Neuronal stem cell (in vitro differentiated cells): ENCODE data around the gene RB1.

ENCODE experiments used
- DNase-seq: peaks from one replicate; pipeline ENCODE4 v3.0.0-alpha.2; 2013; ENCODE audit warnings: low spot score
- H2AFZ ChIP-seq: one replicate; pipeline ENCODE4 v1.6.1; 2013; ENCODE audit warnings: mild to moderate bottlenecking, low read length, inconsistent platforms
- H2AK5ac ChIP-seq: 2 replicates; pipeline ENCODE4 v1.6.1; 2013; ENCODE audit warnings: low read depth, mild to moderate bottlenecking, inconsistent platforms, low read length, moderate library complexity, mixed read lengths
- H2BK120ac ChIP-seq: 2 replicates; pipeline ENCODE4 v1.6.1; 2013; ENCODE audit warnings: low read depth, mild to moderate bottlenecking, inconsistent platforms, low read length, moderate library complexity, mixed read lengths
- H2BK12ac ChIP-seq: one replicate; pipeline ENCODE4 v1.6.1; 2013; ENCODE audit warnings: low read length, inconsistent platforms
- H2BK15ac ChIP-seq: 2 replicates; pipeline ENCODE4 v1.6.1; 2013; ENCODE audit warnings: mild to moderate bottlenecking, low read length, inconsistent platforms, mixed read lengths
- H2BK5ac ChIP-seq: one replicate; pipeline ENCODE4 v1.6.1; 2013; ENCODE audit warnings: inconsistent platforms, mild to moderate bottlenecking, low read length, moderate library complexity
- H3K14ac ChIP-seq: one replicate; pipeline ENCODE4 v1.6.1; 2013; ENCODE audit warnings: low read length, inconsistent platforms
- H3K18ac ChIP-seq: 2 replicates; pipeline ENCODE4 v1.6.1; 2013; ENCODE audit warnings: low read length, inconsistent platforms
- H3K23ac ChIP-seq: 2 replicates; pipeline ENCODE4 v1.6.1; 2013; ENCODE audit warnings: low read depth, mild to moderate bottlenecking, mixed read lengths, low read length, inconsistent platforms; ENCODE audit not compliant: poor library complexity
- H3K27ac ChIP-seq: replicated peaks from 3 replicates; pipeline ENCODE4 v1.5.1; 2013; ENCODE audit warnings: low read length, inconsistent platforms
- H3K27me3 ChIP-seq, 3 experiments: 2 replicates each; pipeline ENCODE4 v1.6.1; 2013; ENCODE audit warnings: low read length in 3 of 3, mild to moderate bottlenecking in 2 of 3, inconsistent platforms in 1 of 3, low read depth in 1 of 3, mixed read lengths in 1 of 3, moderate library complexity in 1 of 3; ENCODE audit not compliant: control insufficient read depth in 3 of 3, insufficient read depth in 3 of 3
- H3K36me3 ChIP-seq, 2 donors: replicated peaks in 1 of 2; 2 replicates each; pipeline ENCODE4 v1.6.1; 2013; ENCODE audit warnings: low read length in 2 of 2; ENCODE audit not compliant: control insufficient read depth in 2 of 2, insufficient read depth in 2 of 2
- H3K4ac ChIP-seq: 2 replicates; pipeline ENCODE4 v1.6.1; 2013; ENCODE audit warnings: inconsistent platforms, mild to moderate bottlenecking, low read length, moderate library complexity
- H3K4me1 ChIP-seq, 2 donors: 1 replicate in 1 of 2; 2 replicates in 1 of 2; pipeline ENCODE4 v1.6.1; 2013; ENCODE audit warnings: low read length in 2 of 2, low read depth in 1 of 2; ENCODE audit not compliant: control insufficient read depth in 2 of 2, insufficient read depth in 1 of 2
- H3K4me2 ChIP-seq: one replicate; pipeline ENCODE4 v1.6.1; 2013; ENCODE audit warnings: mild to moderate bottlenecking, low read length, inconsistent platforms; ENCODE audit not compliant: insufficient read depth, poor library complexity, severe bottlenecking
- H3K4me3 ChIP-seq, 2 donors: 2 replicates each; pipeline ENCODE4 v1.5.1; 2013; ENCODE audit warnings: low read length in 2 of 2, mild to moderate bottlenecking in 2 of 2, inconsistent platforms in 1 of 2, moderate library complexity in 1 of 2
- H3K79me1 ChIP-seq: one replicate; pipeline ENCODE4 v1.6.1; 2013; ENCODE audit warnings: low read depth, mild to moderate bottlenecking, inconsistent platforms, low read length, moderate library complexity
- H3K9ac ChIP-seq: one replicate; pipeline ENCODE4 v1.6.1; 2013; ENCODE audit warnings: mild to moderate bottlenecking, low read depth, low read length, inconsistent platforms; ENCODE audit not compliant: poor library complexity
- H3K9me3 ChIP-seq, 2 donors: replicated peaks in 1 of 2; 2 replicates each; pipeline versions ENCODE3 to v1.6.1; 2013; ENCODE audit warnings: low read length in 2 of 2, mild to moderate bottlenecking in 2 of 2, inconsistent platforms in 1 of 2, low read depth in 1 of 2, mixed read lengths in 1 of 2, moderate library complexity in 1 of 2; ENCODE audit not compliant: control insufficient read depth in 2 of 2, insufficient read depth in 1 of 2
- H4K8ac ChIP-seq: one replicate; pipeline ENCODE4 v1.6.1; 2013; ENCODE audit warnings: low read depth, mild to moderate bottlenecking, inconsistent platforms, low read length, moderate library complexity
- H4K91ac ChIP-seq: one replicate; pipeline ENCODE4 v1.6.1; 2013; ENCODE audit warnings: low read length, low read depth, mild to moderate bottlenecking, inconsistent platforms; ENCODE audit not compliant: poor library complexity
- WGBS, 2 donors: extraction: QIAGEN DNeasy Blood & Tissue Kit; methylation state at CpG; one replicate each; pipeline ENCODE4 v1.1.7; 2013; ENCODE audit warnings: missing lambda C conversion rate in 2 of 2, mixed read lengths in 1 of 2; ENCODE audit not compliant: insufficient read length in 2 of 2, insufficient replicate concordance in 1 of 2; ENCODE audit errors: extremely low coverage in 2 of 2; 5-methylcytosine and 5-hydroxymethylcytosine counted together

RB1 gene

DNA sequence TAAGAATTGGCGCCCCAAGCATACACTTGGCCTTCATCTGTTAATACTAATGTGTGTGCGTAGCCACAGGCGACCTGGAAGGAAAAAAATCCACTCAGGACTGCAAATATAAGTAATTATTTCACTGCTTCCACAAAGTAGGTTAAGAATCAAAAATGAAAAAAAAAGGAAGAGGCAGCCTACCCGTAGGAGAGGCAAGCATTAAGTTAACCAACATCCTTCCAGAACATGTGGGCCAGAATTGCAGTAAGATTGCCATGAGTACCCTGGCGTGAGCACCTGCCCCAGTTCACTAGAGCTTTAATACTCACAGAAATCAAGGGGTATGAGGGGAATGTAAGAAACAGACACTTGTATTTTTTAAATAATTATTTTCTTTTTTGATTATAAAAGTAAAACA is 207.1 kb downstream of the RB1 start:
- Histone ChIP-seq H3K36me3 (peaks cover 6 to 15% of the 10 kb centered on the region in 2 donors), H4K91ac (no peak overlapping the region), H2BK5ac (no peak overlapping the region), H3K4me3 (no peak overlapping the region), H2BK15ac (no peak overlapping the region), H3K18ac (no peak overlapping the region), H3K27ac (no peak overlapping the region), H2BK12ac (no peak overlapping the region), H3K23ac (no peak overlapping the region), H4K8ac (no peak overlapping the region), H3K14ac (no peak overlapping the region), H2BK120ac (no peak overlapping the region), H3K4me1 (no peaks in the 10 kb centered on the region), H3K27me3 (no peaks in the 10 kb centered on the region), H3K4me2 (no peak overlapping the region), H3K9me3 (no peaks in the 10 kb centered on the region), H3K9ac (no peak overlapping the region), H3K4ac (no peak overlapping the region), H2AFZ (no peak overlapping the region), H2AK5ac (no peak overlapping the region), H3K79me1 (no peaks in the 10 kb centered on the region)
- no CpG with 5 or more reads among the region's 5 CpGs for WGBS, 2 donors
- DNase-seq = no peak

DNA sequence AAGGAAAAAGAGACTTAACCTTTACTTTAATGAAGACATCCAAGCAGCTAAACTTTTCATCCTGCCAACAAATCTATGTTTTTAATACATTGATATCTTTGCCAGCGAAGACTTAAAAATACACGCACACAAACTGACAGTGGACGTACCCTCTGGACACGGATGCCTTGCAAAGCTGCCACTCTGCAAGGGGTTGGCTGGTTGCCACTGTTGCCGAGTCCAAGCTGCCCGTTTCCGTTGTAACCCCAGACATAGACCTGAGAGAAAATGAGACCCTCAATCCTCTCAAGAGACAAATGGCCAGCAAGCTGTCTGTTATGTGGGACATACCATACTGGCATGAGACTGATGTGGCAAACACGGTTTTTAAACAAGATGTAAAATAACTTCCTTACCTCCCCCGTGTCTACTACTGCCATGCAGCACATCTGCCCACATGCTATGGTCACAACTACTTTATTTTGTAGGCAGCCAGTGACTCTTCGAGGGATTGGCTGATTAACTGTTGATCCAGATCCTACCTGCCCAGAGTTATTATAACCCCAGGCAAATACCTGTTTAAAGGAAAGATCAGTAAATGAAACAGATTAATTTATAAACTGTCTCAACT is 208.2 kb downstream of the RB1 start:
- Histone ChIP-seq H3K36me3 (peaks cover 6 to 17% of the 10 kb centered on the region in 2 donors), H2BK12ac (no peak overlapping the region), H3K23ac (no peak overlapping the region), H2AFZ (no peak overlapping the region), H3K4ac (no peak overlapping the region), H3K9me3 (no peaks in the 10 kb centered on the region), H4K8ac (no peak overlapping the region), H2BK5ac (no peak overlapping the region), H3K27ac (no peak overlapping the region), H2AK5ac (no peak overlapping the region), H3K4me2 (no peak overlapping the region), H2BK120ac (no peak overlapping the region), H3K4me3 (no peak overlapping the region), H3K18ac (peak overlapping the region; percentile 42), H3K79me1 (no peaks in the 10 kb centered on the region), H3K14ac (no peak overlapping the region), H2BK15ac (no peak overlapping the region), H4K91ac (no peak overlapping the region), H3K4me1 (no peaks in the 10 kb centered on the region), H3K27me3 (no peaks in the 10 kb centered on the region), H3K9ac (no peak overlapping the region)
- no CpG with 5 or more reads among the region's 10 CpGs for whole genome bisulfite sequencing, 2 donors
- no peak for DNase-seq

DNA sequence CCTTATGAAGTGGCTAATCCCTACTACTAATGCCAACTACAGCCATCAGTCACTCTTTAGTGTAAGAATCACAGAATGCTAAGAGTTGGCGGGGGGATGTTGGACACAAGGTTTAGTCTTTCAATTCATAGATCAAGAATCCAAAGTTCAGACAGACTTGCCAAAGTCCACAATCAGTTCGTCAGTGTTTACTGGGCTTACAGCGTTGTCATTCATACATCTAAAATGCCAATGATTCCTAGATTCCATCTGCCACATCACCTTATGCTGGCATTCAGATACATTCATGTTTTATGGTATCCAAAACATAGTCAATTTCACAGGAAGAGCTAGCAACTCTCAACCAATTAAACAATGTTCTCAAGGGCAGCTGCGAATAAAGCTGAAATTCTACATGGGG is 211.2 kb downstream of the RB1 start:
- no peak for DNase-seq
- Histone ChIP-seq H2BK12ac (no peak overlapping the region), H3K4me1 (no peaks in the 10 kb centered on the region), H2BK15ac (no peak overlapping the region), H3K14ac (no peak overlapping the region), H2BK120ac (no peak overlapping the region), H4K91ac (no peak overlapping the region), H2AK5ac (no peak overlapping the region), H2AFZ (no peak overlapping the region), H3K9ac (no peak overlapping the region), H3K18ac (no peak overlapping the region), H2BK5ac (no peak overlapping the region), H3K23ac (no peak overlapping the region), H3K9me3 (no peaks in the 10 kb centered on the region), H3K4me2 (no peak overlapping the region), H3K27ac (no peak overlapping the region), H3K79me1 (no peaks in the 10 kb centered on the region), H3K4ac (no peak overlapping the region), H4K8ac (no peak overlapping the region), H3K27me3 (no peaks in the 10 kb centered on the region), H3K4me3 (no peak overlapping the region), H3K36me3 (peaks cover 4 to 12% of the 10 kb centered on the region in 2 donors)
- WGBS, 2 donors = no CpG with 5 or more reads among the region's 4 CpGs

DNA sequence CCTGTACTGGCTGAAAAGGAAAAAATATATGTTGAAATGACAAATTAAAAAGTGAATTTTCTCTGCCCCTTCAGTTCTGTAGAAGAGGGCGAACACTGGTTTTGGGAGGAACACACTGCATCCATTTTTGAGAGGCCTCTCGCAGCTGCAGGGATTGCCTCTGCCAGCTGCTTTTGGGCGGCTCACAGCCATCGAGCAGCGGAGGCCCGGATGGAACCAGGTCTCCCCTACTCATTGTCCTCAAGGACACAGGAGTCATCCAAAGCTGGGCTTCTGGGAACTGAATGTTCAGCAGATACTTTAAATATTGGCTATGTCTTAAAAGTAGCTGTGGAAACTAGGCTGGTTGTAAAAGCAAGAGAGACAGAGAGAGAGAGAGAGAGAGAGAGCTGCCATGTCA is 212.2 kb downstream of the RB1 start:
- no peak overlapping the region for H3K4me3 ChIP-seq
- H4K91ac ChIP-seq = no peak overlapping the region
- H3K23ac ChIP-seq = no peak overlapping the region
- DNase-seq = no peak
- no peak overlapping the region for H3K4ac ChIP-seq
- H3K36me3 ChIP-seq = peaks cover 2 to 12% of the 10 kb centered on the region in 2 donors
- no peaks in the 10 kb centered on the region for H3K79me1 ChIP-seq
- no peak overlapping the region for H2BK120ac ChIP-seq
- no peak overlapping the region for H3K14ac ChIP-seq
- H3K18ac ChIP-seq = no peak overlapping the region
- H3K27ac ChIP-seq = no peak overlapping the region
- no peaks in the 10 kb centered on the region for H3K9me3 ChIP-seq
- no CpG with 5 or more reads among the region's 6 CpGs for WGBS, 2 donors
- no peak overlapping the region for H2BK15ac ChIP-seq
- no peak overlapping the region for H2AK5ac ChIP-seq
- no peak overlapping the region for H4K8ac ChIP-seq
- H3K27me3 ChIP-seq = no peaks in the 10 kb centered on the region
- H3K4me2 ChIP-seq = no peak overlapping the region
- H2BK12ac ChIP-seq = no peak overlapping the region
- no peak overlapping the region for H2AFZ ChIP-seq
- no peak overlapping the region for H2BK5ac ChIP-seq
- no peak overlapping the region for H3K9ac ChIP-seq
- H3K4me1 ChIP-seq = peaks cover 0 to 3% of the 10 kb centered on the region in 2 donors
